HL-60 (cell line): ENCODE data around the gene FGF18.

ENCODE experiments used
- GABPA ChIP-seq: IDR thresholded peaks from 2 replicates; pipeline ENCODE4 v1.6.1; 2012; ENCODE audit warnings: low read depth
- POLR2AphosphoS5 ChIP-seq: IDR thresholded peaks from 2 replicates; pipeline ENCODE4 v1.6.1; 2012; ENCODE audit warnings: low read depth
- SPI1 ChIP-seq: IDR thresholded peaks from 2 replicates; pipeline ENCODE4 v1.6.1; 2012; ENCODE audit warnings: low read depth, mild to moderate bottlenecking, borderline replicate concordance
- TF ChIP-seq, protein P1 (sequence below): IDR thresholded peaks from one replicate; pipeline ENCODE4 v1.5.1; 2011; ENCODE audit warnings: low read length, control low read depth, inconsistent platforms; ENCODE audit not compliant: insufficient read depth
- TF ChIP-seq, protein P2 (sequence below): IDR thresholded peaks from 2 replicates; pipeline ENCODE4 v1.6.1; 2012; ENCODE audit warnings: low read depth; ENCODE audit not compliant: insufficient replicate concordance

GRCh38 chr5:171495122-171495700 lies 75.8 kb downstream of the FGF18 start:
- TF ChIP-seq POLR2AphosphoS5 (no peak), SPI1 (no peak), GABPA (no peak)
- TF ChIP-seq, protein P1, sequence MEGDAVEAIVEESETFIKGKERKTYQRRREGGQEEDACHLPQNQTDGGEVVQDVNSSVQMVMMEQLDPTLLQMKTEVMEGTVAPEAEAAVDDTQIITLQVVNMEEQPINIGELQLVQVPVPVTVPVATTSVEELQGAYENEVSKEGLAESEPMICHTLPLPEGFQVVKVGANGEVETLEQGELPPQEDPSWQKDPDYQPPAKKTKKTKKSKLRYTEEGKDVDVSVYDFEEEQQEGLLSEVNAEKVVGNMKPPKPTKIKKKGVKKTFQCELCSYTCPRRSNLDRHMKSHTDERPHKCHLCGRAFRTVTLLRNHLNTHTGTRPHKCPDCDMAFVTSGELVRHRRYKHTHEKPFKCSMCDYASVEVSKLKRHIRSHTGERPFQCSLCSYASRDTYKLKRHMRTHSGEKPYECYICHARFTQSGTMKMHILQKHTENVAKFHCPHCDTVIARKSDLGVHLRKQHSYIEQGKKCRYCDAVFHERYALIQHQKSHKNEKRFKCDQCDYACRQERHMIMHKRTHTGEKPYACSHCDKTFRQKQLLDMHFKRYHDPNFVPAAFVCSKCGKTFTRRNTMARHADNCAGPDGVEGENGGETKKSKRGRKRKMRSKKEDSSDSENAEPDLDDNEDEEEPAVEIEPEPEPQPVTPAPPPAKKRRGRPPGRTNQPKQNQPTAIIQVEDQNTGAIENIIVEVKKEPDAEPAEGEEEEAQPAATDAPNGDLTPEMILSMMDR: no peak
- TF ChIP-seq, protein P2, sequence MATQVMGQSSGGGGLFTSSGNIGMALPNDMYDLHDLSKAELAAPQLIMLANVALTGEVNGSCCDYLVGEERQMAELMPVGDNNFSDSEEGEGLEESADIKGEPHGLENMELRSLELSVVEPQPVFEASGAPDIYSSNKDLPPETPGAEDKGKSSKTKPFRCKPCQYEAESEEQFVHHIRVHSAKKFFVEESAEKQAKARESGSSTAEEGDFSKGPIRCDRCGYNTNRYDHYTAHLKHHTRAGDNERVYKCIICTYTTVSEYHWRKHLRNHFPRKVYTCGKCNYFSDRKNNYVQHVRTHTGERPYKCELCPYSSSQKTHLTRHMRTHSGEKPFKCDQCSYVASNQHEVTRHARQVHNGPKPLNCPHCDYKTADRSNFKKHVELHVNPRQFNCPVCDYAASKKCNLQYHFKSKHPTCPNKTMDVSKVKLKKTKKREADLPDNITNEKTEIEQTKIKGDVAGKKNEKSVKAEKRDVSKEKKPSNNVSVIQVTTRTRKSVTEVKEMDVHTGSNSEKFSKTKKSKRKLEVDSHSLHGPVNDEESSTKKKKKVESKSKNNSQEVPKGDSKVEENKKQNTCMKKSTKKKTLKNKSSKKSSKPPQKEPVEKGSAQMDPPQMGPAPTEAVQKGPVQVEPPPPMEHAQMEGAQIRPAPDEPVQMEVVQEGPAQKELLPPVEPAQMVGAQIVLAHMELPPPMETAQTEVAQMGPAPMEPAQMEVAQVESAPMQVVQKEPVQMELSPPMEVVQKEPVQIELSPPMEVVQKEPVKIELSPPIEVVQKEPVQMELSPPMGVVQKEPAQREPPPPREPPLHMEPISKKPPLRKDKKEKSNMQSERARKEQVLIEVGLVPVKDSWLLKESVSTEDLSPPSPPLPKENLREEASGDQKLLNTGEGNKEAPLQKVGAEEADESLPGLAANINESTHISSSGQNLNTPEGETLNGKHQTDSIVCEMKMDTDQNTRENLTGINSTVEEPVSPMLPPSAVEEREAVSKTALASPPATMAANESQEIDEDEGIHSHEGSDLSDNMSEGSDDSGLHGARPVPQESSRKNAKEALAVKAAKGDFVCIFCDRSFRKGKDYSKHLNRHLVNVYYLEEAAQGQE: no peak
